ENCODE data around the gene HEATR1.
"Not testable (repeated sequence)": the region's sequence is repeated elsewhere in the genome, so short reads cannot be mapped to it uniquely, and the experiment has no call there.

The HEATR1 gene

GRCh38 chr1:236504338-236504737 lies 100.0 kb downstream of the HEATR1 start:
- DNase-seq, result not testable (repeated sequence)

DNA sequence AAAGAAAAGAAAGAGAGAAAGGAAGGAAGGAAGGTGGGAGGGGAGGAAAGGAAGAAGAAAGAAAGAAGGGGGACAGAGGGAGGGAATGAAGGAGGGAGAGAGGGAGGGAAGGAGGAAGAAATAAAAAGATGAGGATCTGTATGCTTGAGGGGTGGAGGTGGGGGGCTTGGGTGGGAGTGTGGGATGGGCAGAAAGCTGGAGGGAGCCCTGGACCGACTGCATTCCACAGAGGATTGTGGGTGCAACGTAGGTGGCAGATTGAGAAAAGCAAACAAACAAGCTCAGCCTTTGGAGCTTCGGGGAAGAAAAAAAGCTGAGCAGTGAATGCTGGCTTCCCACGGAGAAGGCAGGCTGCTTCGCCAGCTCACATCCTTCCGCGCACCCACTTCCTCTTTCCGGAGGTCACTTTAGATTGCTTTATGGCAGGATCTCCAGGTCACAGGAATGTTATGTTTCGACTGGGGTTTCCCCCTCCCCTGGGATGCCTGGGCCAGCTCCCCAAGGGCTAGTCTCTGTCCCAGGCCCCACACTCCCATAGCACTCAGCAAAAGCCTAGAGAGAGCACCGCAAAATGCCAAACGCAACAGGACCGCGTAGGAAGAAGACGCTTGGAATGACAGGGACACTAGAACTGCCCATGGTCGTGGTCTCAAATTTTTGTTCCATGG lies 101.2 kb downstream of the HEATR1 start:
- DNase-seq, result peak; percentile 60

- peak; percentile 30 for DNase-seq
Measured at GRCh38 chr1:236502579-236502971, 101.7 kb downstream of the HEATR1 start.

DNA sequence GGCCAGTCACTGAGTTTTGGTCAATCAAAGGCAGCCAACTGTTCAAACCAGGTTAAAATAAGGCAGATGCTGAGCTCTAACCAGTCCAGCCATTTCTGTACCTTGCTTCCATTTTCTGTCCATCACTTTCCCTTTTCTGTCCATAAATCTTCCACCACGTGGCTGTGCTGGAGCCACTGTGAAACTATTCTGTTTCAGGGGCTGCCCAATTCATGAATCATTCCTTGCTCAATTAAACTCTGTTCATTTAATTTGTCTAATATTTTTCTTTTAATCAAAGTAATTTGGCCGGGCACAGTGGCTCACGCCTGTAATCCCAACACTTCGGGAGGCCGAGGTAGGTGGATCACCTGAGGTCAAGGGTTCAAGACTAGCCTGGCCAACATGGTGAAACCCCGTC lies 103.2 kb downstream of the HEATR1 start:
- DNase-seq, result no peak
